ENCODE measurements around the gene OR2T27. TPM values are rescaled to one million over a fixed set of nuclear protein-coding genes. Genes with fewer than 3 reads are reported as not detected.
"Not testable (repeated sequence)": the region's sequence is repeated elsewhere in the genome, so short reads cannot be mapped to it uniquely, and the experiment has no call there.

The OR2T27 gene
- total RNA-seq, 2 experiments from 2014 or later, result not detected

DNA sequence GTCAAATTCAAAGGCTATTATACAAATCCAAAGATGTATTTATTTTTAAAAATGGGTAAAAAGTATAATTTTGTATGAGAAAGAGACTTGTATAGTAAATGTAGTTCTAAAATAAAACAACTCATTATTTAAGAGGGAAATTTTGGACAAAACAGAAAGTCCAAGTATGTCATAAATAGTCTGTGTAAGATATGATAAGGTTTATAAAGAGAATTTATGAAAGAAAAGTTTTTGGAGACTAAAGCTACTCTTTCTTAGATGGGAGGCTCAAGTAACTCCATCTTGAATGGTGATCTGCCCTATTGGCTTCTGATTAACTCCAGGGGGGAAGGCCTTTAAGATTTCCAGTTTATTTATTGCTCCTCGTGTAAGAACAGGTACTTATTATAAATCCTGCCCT lies 14.7 kb upstream of the OR2T27 start:
- DNase-seq (no peak), ATAC-seq (ENCODE audit: low read depth) (no peak)
- no peaks in the 10 kb centered on the region for H3K4me1 Mint-ChIP-seq
- peaks cover 9% of the 10 kb centered on the region for H3K9me3 Mint-ChIP-seq
- H3K4me3 Mint-ChIP-seq, result no peak overlapping the region
- H3K36me3 Mint-ChIP-seq, result no peaks in the 10 kb centered on the region
- POLR2A ChIA-PET, result no interaction called here
- no peaks in the 10 kb centered on the region for H3K27me3 Mint-ChIP-seq
- H3K27ac Mint-ChIP-seq, result no peak overlapping the region

DNA sequence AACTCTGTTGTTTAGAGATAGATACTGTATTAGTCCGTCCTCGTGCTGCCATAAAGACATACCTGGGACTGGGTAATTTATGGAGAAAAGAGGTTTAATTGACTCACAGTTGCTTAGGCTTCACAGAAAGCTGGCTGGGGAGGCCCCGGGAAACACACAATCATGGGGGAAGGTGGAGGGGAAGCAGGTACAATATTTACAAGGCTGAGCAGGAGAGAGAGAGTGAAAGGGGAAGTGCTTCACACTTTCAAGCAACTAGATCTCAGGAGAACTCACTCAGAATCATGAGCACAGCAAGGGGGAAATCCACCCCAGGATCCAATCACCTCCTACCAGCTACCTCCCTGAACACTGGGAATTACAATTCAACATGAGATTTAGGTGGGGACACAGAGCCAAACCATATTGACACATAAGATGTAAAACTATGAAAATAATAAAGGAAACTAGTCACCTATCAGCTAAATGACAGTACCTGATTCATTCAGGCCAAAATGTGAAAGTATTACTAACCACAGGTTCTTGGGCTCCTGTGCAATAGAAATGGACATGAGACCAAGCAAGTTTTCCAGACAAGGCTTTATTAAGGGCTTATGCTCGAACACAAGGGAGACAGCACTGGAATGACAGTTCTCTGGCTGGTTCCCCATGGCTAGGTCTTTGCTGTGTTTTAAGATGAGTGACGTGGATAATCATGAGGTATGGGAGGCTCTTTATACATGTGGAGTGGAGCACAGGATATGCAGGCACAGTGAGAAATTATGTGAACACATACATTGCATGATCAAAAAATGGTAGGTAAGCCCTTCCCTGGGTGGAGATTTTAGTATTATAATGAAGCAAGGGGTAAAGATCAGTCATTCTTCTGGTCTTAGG lies 8.4 kb upstream of the OR2T27 start:
- H3K4me1 Mint-ChIP-seq; H3K9me3 Mint-ChIP-seq; ATAC-seq (ENCODE audit: low read depth); DNase-seq; H3K36me3 Mint-ChIP-seq; H3K4me3 Mint-ChIP-seq; H3K27ac Mint-ChIP-seq; POLR2A ChIA-PET; H3K27me3 Mint-ChIP-seq: not testable (repeated sequence)

DNA sequence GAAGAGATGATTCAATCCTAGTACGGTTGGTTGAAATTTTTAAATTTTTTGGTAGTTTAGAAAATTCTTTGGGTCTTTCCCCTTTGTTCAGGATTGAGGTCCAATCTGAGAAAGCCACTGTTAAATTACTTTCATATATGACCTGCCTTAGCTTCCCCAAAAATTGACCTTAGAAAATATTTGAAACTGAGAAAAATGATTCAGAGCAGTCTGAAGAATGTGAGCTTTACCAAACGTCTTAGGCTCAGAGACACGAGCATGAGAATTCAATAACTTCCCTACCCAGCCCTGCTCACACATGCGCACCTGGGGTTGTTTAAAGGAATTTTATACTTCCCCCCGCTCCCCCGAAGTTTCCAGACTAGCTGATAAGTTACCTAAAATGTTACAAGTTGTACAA lies 1.5 kb upstream of the OR2T27 start:
- H3K4me1 Mint-ChIP-seq; H3K27ac Mint-ChIP-seq; ATAC-seq (ENCODE audit: low read depth); H3K9me3 Mint-ChIP-seq; H3K27me3 Mint-ChIP-seq; DNase-seq; H3K4me3 Mint-ChIP-seq; H3K36me3 Mint-ChIP-seq; POLR2A ChIA-PET: not testable (repeated sequence)

GRCh38 chr1:248648770-248649536 lies 6.4 kb downstream of the OR2T27 start:
- H3K27me3 Mint-ChIP-seq; POLR2A ChIA-PET; H3K9me3 Mint-ChIP-seq; H3K27ac Mint-ChIP-seq; H3K36me3 Mint-ChIP-seq; ATAC-seq (ENCODE audit: low read depth); H3K4me1 Mint-ChIP-seq; DNase-seq; H3K4me3 Mint-ChIP-seq: not testable (repeated sequence)

DNA sequence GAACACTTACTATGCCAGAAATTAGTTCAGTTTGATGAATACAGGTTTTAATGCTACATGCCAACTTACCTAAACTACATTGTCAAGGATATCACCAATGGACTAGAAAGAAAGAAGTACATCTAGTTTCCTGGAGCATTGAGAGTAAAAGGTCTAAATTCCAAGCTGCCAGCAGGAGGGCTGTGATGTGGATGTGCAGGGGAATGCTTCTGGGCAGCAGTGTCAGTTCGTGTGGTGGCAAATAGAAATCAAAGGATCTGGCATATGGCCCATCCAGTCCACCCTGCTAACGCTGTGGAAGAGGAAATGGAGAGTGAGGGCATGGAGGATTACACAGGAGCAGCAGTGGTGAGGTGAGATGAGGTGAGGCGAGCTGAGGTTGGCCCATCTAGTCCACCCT lies 10.2 kb downstream of the OR2T27 start, which contains the start of gene OR2T35:
OR2T35 (minus strand) TSS at position 101 of the 400 bp plus-strand sequence. CDS start 6,020 bp downstream, outside the sequence.
- ATAC-seq (ENCODE audit: low read depth); POLR2A ChIA-PET: not testable (repeated sequence)

DNA sequence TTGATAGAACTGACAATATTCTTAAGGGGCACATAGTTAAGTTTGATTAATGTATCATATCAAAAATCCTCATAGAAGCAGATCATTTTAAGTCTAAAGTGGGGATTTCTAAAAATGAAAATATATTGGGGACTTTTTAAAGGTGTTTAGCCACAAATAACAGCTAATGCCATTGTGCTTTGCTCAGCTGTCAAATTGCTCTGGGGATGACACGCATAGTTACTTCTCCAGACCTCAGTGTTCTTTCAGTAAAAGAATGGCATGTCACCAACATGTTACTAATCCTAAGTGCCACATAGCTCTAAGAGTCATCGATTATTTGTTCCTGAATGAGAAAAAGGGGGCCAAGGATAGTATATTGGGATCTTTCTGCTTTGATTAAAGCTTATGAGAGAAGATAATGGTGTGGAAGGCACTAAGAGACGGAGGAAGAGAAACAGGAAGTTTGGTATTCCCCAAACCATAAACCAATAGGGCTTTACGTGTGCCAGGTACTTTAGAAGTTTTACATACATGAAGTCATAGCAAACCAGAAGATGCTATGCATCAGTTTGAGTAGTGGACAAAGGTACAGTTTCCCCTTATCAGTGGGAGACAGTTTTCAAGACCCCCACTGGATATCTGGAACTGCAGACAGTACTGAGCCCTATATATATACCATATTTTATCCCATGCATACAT lies 12.2 kb downstream of the OR2T27 start:
- DNase-seq; H3K27ac Mint-ChIP-seq; H3K27me3 Mint-ChIP-seq; POLR2A ChIA-PET; H3K4me1 Mint-ChIP-seq; H3K36me3 Mint-ChIP-seq; H3K9me3 Mint-ChIP-seq; H3K4me3 Mint-ChIP-seq; ATAC-seq (ENCODE audit: low read depth): not testable (repeated sequence)

More for the DNA sequence above, 10.2 kb downstream of the OR2T27 start, which contains the start of gene OR2T35:
- H3K4me3 Mint-ChIP-seq, H3K9me3 Mint-ChIP-seq, H3K27me3 Mint-ChIP-seq, H3K27ac Mint-ChIP-seq, H3K36me3 Mint-ChIP-seq, DNase-seq, H3K4me1 Mint-ChIP-seq: not testable (repeated sequence)

DNA sequence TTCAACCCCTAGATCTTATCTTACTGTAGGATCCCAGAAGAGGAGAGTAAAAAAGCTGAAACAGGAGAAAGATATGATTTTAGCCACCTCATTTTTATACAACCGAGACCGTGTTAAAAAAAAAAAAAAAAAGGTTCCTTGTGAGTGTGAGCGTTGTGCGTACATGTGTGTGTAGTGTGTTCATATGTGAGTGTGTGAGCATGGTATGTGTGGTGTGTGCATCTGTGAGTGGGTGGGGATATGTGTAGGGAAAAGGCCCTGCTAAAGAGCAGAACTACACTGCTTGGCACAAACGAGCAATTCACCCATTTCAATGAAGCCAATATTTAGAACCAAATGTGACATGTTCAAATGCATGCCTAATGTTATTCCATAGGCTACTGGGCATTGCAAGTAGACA lies 13.7 kb downstream of the OR2T27 start:
- H3K9me3 Mint-ChIP-seq; H3K36me3 Mint-ChIP-seq; H3K27me3 Mint-ChIP-seq; DNase-seq; H3K4me3 Mint-ChIP-seq; POLR2A ChIA-PET; H3K4me1 Mint-ChIP-seq; H3K27ac Mint-ChIP-seq; ATAC-seq (ENCODE audit: low read depth): not testable (repeated sequence)

- POLR2A ChIA-PET; ATAC-seq (ENCODE audit: low read depth); H3K36me3 Mint-ChIP-seq: not testable (repeated sequence)
These were observed 14.4 kb downstream of the OR2T27 start for GRCh38 chr1:248640906-248641305.

GRCh38 chr1:248639652-248640051 lies 15.7 kb downstream of the OR2T27 start:
- H3K36me3 Mint-ChIP-seq; H3K4me3 Mint-ChIP-seq; DNase-seq; H3K9me3 Mint-ChIP-seq; ATAC-seq (ENCODE audit: low read depth); POLR2A ChIA-PET; H3K27ac Mint-ChIP-seq; H3K4me1 Mint-ChIP-seq; H3K27me3 Mint-ChIP-seq: not testable (repeated sequence)

More at GRCh38 chr1:248640906-248641305, 14.4 kb downstream of the OR2T27 start:
- not testable (repeated sequence) for H3K4me1 Mint-ChIP-seq, H3K9me3 Mint-ChIP-seq, H3K27me3 Mint-ChIP-seq, DNase-seq, H3K27ac Mint-ChIP-seq, H3K4me3 Mint-ChIP-seq

GRCh38 chr1:248636612-248637011 lies 18.7 kb downstream of the OR2T27 start:
- H3K36me3 Mint-ChIP-seq; POLR2A ChIA-PET; DNase-seq; H3K9me3 Mint-ChIP-seq; ATAC-seq (ENCODE audit: low read depth); H3K4me3 Mint-ChIP-seq; H3K27ac Mint-ChIP-seq; H3K27me3 Mint-ChIP-seq; H3K4me1 Mint-ChIP-seq: not testable (repeated sequence)

- H3K4me3 Mint-ChIP-seq; POLR2A ChIA-PET; H3K9me3 Mint-ChIP-seq; H3K27ac Mint-ChIP-seq; H3K4me1 Mint-ChIP-seq; H3K27me3 Mint-ChIP-seq; ATAC-seq (ENCODE audit: low read depth); DNase-seq; H3K36me3 Mint-ChIP-seq: not testable (repeated sequence)
These were observed 20.3 kb downstream of the OR2T27 start, which contains the start of gene OR2T11 for GRCh38 chr1:248634991-248635390. Gene OR2T11, minus strand, starts transcription at chr1:248635091. Its CDS starts 7,963 bp downstream, at chr1:248627128.

DNA sequence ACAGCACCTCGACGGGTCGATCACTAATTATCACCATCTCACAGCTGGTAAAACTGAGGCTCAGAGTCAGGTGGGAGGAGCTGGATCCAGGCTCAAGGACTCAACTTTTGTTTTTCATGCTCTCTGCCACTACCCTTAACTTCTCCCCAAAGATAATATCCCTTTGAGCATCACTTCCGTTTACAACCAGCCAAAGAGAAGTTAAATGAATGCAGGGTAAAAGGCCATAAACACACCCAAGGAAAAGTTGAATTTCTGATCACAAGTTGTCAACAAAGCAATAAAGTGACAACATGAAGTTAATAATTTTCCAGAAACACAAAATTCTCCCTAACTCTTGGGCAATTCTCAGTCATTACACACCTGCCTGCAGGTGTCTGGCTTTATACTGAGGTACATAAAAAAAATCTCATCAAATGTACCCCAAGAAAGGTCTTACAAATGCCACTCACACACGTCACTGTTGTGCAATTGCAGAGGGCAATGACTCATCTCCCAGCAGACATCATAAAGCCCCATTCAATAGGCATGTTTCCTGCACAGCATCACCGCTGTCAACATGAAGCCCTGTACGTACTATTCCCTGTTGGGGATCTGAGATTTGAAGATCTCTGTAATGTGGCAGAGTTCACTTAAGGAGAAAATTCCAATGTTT lies 23.8 kb downstream of the OR2T27 start:
- H3K4me3 Mint-ChIP-seq, result no peak overlapping the region
- no peaks in the 10 kb centered on the region for H3K9me3 Mint-ChIP-seq
- H3K27ac Mint-ChIP-seq, result no peak overlapping the region
- DNase-seq (no peak), ATAC-seq (ENCODE audit: low read depth) (no peak)
- no peaks in the 10 kb centered on the region for H3K4me1 Mint-ChIP-seq
- no peaks in the 10 kb centered on the region for H3K27me3 Mint-ChIP-seq
- POLR2A ChIA-PET, result no interaction called here
- no peaks in the 10 kb centered on the region for H3K36me3 Mint-ChIP-seq

GRCh38 chr1:248630551-248630950 lies 24.8 kb downstream of the OR2T27 start:
- Mint-ChIP-seq H3K9me3 (no peaks in the 10 kb centered on the region), H3K27ac (no peak overlapping the region), H3K4me3 (no peak overlapping the region), H3K36me3 (no peaks in the 10 kb centered on the region), H3K4me1 (no peaks in the 10 kb centered on the region), H3K27me3 (no peaks in the 10 kb centered on the region)
- no peak for ATAC-seq (ENCODE audit: low read depth)
- no peak for DNase-seq
- POLR2A ChIA-PET, result no interaction called here

Data from activated naive CD8-positive, alpha-beta T cell treated with anti-CD3 and anti-CD28 coated beads, Interleukin-2, amount 10 ng/mL, durations not matched to agents 7 days and 5 days (primary cell).